Stomach smooth muscle (tissue), 2 donors: ENCODE data around the gene NOTCH4.

Experiments used
- H3K27ac ChIP-seq: one replicate; pipeline ENCODE4 v1.7.0; 2013; ENCODE audit warnings: mild to moderate bottlenecking, low read length, inconsistent platforms
- H3K27me3 ChIP-seq, 2 donors: one replicate each; pipeline ENCODE4 v1.7.0; 2013; ENCODE audit warnings: low read length in 2 of 2; ENCODE audit not compliant: insufficient read depth in 2 of 2, control insufficient read depth in 1 of 2
- H3K36me3 ChIP-seq, 2 donors: one replicate each; pipeline ENCODE4 v1.7.0; 2013; ENCODE audit warnings: low read length in 2 of 2; ENCODE audit not compliant: control insufficient read depth in 2 of 2, insufficient read depth in 2 of 2
- H3K4me1 ChIP-seq: one replicate; pipeline ENCODE4 v1.7.0; 2013; ENCODE audit warnings: low read length; ENCODE audit not compliant: control insufficient read depth, insufficient read depth
- H3K4me3 ChIP-seq, 2 donors: one replicate each; pipeline ENCODE4 v1.7.0; 2013; ENCODE audit warnings: low read length in 2 of 2
- H3K9ac ChIP-seq, 2 donors: one replicate each; pipeline ENCODE4 v1.7.0; 2013; ENCODE audit warnings: low read length in 2 of 2, mild to moderate bottlenecking in 1 of 2
- H3K9me3 ChIP-seq, 2 donors: one replicate each; pipeline ENCODE4 v1.7.0; 2013; ENCODE audit warnings: low read length in 2 of 2; ENCODE audit not compliant: control insufficient read depth in 2 of 2
- donor health status: healthy.
- donor health status: Pancreatic carcinoma.

Gene NOTCH4

DNA sequence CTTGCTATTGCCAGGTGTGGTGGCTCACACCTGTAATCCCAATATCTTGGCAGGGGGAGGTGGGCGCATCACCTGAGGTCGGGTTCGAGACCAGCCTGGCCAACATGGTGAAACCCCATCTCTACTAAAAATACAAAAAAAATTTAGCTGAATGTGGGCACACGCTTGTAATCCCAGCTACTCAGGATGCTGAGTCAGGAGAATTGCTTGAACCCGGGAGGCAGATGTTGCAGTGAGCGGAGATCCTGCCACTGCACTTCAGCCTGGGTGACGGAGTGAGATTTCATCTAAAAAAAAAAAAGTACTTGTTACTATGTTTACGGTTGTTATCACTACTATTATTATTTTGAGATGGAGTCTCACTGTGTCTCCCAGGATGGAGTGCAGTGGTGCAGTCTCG, 67.0 kb downstream of the NOTCH4 start:
- H3K4me3 ChIP-seq: no peak overlapping the region
- no peak overlapping the region for H3K9ac ChIP-seq
- H3K27me3 ChIP-seq: no peaks in the 10 kb centered on the region
- H3K27ac ChIP-seq: no peak overlapping the region
- peaks cover 18 to 27% of the 10 kb centered on the region in 2 donors for H3K36me3 ChIP-seq
- peaks cover 33% of the 10 kb centered on the region for H3K4me1 ChIP-seq
- no peaks in the 10 kb centered on the region for H3K9me3 ChIP-seq

DNA sequence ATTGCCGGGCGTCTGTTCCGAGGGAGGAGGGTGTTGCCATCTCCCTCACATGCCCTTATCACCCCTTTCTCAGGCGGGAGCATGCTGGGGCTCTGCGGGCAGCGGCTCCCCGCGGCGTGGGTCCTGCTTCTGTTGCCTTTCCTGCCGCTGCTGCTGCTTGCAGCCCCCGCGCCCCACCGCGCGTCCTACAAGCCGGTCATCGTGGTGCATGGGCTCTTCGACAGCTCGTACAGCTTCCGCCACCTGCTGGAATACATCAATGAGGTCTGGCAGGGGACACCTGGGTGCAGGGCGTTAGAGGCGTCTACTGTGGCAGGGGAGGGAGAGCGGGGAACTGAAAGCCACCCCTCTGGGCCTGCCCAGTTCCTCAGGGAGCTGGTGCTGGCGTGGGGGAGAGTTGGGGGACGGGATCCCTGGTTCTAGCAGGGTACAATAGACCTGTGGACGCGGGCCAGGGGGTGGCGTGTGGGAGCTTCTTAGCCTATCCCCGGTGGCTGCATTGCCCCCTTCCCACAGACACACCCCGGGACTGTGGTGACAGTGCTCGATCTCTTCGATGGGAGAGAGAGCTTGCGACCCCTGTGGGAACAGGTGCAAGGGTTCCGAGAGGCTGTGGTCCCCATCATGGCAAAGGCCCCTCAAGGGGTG, 69.2 kb downstream of the NOTCH4 start:
- Histone ChIP-seq H3K9me3 (no peaks in the 10 kb centered on the region), H3K9ac (peak overlapping the region; percentile 69 to 89), H3K27ac (peak overlapping the region; percentile 92), H3K27me3 (no peaks in the 10 kb centered on the region), H3K4me3 (peak overlapping the region; percentile 74 to 96), H3K4me1 (peaks cover 52% of the 10 kb centered on the region), H3K36me3 (peaks cover 18 to 27% of the 10 kb centered on the region in 2 donors)

DNA sequence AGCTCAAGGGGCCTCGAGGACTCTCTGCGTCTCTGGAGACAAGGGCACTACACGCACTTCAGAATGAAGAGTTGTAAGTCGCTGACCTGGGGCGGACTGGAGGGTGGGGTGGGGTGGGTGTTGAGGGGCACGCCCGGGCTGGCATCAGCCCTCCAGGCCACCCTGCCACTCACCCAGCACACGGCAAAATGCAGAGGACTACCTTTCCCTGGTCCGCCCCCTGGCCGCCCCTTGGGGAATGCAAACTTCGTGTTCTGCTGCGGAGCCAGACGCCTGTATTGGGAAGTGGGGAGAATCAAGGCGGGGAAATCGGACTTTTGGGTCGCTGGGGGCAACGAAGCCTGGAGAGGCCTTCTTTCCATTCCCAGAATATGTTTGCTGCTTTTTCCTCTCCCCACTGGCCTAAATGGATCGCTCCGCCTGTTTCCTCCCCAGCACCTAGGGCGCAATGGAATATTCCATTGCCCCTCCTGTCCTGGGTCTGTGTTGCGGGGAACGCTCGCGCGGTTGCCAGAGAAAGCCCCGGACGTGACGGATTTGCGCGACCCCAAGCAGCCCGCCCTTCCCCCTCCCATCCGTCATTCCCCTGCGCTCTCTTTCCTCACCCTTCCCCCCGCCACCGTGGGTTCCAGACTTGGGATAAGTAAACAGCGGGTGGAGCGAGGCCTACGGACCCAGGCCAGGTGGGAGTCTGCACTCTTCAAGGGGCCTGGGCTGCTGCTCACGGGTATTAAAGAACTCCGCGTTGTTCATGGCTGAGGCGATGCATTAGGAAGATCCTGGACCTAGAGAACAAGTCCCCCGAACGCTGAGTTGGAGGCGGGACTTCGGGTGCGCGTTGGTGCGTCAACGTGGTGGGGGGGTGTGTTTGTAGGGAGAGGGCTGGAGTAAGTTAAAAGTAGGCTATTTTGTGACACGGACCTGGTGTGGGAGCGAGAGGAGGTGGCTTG, 70.0 kb downstream of the NOTCH4 start, which contains the start of gene PPT2:
PPT2 (plus strand) TSS at position 578 of the 950 bp plus-strand sequence. CDS start 454 bp downstream, outside the sequence.
- Histone ChIP-seq H3K4me3 (peak within 1 kb of the TSS; percentile 74 to 96), H3K27me3 (no peaks in the 10 kb centered on the region), H3K27ac (peak within 1 kb of the TSS; percentile 92), H3K4me1 (peaks cover 53% of the 10 kb centered on the region), H3K36me3 (peaks cover 20 to 30% of the 10 kb centered on the region in 2 donors), H3K9me3 (no peaks in the 10 kb centered on the region), H3K9ac (peak within 1 kb of the TSS; percentile 69 to 89)

DNA sequence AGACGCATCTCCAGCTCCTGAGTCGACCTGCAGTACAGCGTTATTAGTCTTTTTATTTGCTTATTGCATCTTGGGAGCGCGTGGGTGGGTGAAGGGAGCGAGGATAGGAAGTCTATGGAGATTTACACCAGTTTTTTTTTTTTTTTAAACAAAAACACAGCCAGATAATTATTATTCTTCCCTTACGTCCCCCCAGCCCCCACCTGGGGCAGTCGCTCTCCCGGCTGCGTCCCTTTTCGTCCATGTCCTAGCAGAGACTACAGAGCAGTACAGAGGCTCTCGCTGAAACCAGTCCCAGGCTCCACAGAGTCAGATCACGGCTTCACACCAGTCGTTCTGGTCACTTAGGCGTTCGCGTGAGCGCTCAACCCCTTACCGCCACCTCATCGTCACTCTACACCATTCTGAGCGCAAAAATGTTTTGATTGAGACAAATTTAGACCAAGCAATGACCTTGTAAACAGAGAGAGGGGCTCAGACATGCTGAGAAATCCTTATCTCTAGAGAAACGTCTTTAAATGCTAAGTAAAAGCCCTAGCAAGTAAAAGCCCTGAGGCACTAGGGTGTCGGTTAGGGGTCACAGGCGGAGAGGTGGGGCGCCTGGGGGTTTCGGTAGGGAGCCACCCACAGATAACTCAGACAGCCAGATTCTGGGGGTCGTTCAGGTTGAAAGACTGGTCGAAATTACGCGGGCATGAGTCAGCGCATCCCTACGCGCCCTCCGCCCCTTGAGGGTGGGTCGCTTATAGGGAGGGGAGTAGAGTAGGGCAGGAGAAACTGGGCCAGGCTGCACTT, 70.9 kb downstream of the NOTCH4 start:
- Histone ChIP-seq H3K9ac (peak overlapping the region; percentile 69 to 89), H3K27me3 (no peaks in the 10 kb centered on the region), H3K4me1 (peaks cover 53% of the 10 kb centered on the region), H3K36me3 (peaks cover 12 to 22% of the 10 kb centered on the region in 2 donors), H3K9me3 (no peaks in the 10 kb centered on the region), H3K4me3 (peak overlapping the region; percentile 74 to 96), H3K27ac (peak overlapping the region; percentile 92)

DNA sequence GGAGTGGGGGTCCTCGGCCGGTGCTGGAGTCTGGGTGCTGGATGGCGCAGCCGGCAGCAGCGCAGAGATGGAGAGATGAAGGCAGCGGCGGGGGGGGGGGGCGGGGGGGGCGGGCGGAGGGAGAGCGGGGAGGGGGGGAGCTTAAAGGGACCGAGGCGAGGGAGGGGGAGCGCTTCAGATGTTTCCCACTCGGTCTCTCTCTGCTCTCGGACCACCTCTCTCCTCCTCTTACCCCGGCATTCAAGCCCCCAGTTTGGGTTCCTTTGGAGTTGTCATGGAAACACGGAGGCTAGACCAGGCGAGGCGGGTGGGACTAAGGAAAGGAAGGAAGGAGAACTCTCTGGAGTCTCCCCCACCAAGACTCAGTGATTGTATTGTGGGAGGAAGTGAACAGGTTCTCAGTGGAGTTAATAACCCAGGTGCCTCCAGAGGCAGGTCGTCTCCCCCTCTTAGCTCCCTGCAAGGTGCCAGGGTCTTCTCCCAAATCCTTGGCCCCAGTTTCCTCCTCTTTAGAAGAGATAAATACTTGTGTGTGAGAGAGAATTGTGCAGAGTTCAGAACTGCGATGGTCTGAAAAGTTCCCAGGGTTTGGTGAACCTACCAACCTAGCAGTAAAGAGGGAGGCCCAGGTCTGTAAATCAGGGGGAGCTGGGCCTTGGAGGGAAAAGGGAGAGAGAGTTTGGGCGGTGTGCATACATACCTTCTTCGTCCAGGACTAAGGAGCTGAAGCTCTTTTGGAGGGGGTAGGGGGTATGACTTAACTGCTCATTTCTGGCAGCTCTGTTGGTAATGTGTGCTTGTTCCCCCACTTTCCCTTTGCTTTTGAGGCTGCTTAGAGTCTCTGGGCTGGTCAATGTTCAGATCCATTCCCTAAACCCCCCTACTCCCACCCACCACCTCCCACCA, 71.8 kb downstream of the NOTCH4 start, which contains the start of gene PRRT1:
PRRT1 (minus strand) TSS at position 77 of the 906 bp plus-strand sequence. CDS start 112 bp downstream, outside the sequence.
- Histone ChIP-seq H3K27me3 (no peaks in the 10 kb centered on the region), H3K4me1 (peaks cover 53% of the 10 kb centered on the region), H3K4me3 (peak within 1 kb of the TSS; percentile 90 to 96), H3K9me3 (no peaks in the 10 kb centered on the region), H3K36me3 (peaks cover 6 to 16% of the 10 kb centered on the region in 2 donors), H3K27ac (peak within 1 kb of the TSS; percentile 92), H3K9ac (peak within 1 kb of the TSS; percentile 78 to 89)

DNA sequence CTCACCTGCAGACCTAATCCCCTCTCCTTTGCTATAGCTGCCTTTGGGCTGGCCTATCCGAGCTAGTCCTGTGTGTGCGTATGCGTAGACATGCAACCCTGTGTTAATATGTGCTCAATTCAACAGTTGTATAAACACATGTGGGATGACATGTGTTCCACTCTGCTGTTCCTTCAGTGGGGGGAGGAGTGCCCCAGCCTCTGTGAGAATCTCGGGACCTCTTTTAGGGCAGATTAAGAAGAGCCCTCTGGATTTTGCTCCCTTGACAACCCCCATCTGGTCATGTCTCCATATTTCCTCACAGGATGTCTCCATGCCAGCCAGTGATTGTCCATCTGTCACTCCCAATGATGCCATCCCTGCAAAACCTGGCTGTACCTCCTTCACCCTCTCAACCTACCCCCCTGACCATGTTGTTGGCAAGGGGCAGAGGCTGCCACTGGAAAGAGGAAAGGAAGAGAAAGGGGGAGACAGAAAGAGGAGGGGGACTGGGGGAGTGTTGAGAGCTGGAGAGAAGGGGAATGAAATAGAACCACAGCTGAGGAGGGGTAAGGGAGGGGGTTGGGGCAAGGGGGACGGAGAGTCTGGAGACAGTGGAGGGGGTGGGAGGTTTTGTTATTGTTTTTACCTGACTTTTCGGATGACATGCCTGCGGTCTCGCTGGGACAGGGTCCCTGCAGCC, 72.5 kb downstream of the NOTCH4 start:
- Histone ChIP-seq H3K4me3 (peak overlapping the region; percentile 90 to 96), H3K27me3 (no peaks in the 10 kb centered on the region), H3K27ac (peak overlapping the region; percentile 24), H3K4me1 (peaks cover 53% of the 10 kb centered on the region), H3K9me3 (no peaks in the 10 kb centered on the region), H3K36me3 (peaks cover 3 to 10% of the 10 kb centered on the region in 2 donors), H3K9ac (peak overlapping the region; percentile 51 to 78)

DNA sequence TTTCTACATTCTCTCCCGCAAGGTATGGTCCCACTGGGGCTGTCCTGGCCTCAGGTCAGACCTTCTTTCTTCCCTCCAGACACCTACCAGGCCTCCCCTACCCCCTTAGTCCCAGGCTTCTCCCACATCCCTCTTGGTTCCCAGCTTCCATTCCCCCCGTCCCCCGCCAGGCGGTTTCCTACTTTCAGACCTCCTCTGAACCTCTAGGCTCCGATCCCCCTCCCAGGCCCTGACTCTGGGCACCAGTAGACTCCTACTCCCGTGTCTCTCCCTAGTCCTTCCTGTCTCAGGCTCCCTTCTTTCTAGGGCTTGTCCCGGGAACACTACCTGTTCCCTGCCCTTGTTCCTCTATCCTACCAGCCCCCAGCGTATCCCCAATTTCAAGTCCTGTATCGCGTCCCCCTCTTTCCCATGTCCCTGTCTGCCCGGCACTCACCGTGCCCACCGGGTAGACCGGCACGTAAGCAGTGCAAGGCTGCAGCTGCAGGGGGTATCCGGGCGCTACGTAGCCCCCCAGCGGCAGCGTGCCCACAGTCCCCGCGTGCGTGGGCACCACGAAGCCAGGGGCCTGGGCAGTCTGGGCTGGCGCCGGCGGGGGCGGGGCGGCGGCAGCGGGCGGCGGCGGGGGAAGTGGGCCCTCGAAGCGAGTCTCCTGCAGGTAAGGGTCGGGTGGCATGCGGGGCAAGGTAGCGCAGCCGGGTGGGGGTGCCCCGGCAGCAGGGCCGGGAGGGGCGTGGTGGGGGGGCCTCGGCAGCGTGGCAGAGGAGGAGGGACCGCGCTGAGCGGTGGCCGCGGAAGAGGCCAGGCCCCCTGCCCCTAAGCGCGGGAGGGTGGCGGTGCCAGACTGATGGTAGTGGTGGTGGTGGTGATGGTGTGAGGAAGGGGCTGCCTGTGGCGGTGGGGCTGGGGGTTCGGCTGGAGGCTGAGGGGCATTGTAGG, 73.7 kb downstream of the NOTCH4 start:
- Histone ChIP-seq H3K27ac (no peak overlapping the region), H3K9ac (peak overlapping the region in 1 of 2 donors; percentile 22), H3K27me3 (no peaks in the 10 kb centered on the region), H3K36me3 (peaks cover 3 to 5% of the 10 kb centered on the region in 2 donors), H3K9me3 (no peaks in the 10 kb centered on the region), H3K4me1 (peaks cover 47% of the 10 kb centered on the region), H3K4me3 (peak overlapping the region; percentile 90 to 96)

DNA sequence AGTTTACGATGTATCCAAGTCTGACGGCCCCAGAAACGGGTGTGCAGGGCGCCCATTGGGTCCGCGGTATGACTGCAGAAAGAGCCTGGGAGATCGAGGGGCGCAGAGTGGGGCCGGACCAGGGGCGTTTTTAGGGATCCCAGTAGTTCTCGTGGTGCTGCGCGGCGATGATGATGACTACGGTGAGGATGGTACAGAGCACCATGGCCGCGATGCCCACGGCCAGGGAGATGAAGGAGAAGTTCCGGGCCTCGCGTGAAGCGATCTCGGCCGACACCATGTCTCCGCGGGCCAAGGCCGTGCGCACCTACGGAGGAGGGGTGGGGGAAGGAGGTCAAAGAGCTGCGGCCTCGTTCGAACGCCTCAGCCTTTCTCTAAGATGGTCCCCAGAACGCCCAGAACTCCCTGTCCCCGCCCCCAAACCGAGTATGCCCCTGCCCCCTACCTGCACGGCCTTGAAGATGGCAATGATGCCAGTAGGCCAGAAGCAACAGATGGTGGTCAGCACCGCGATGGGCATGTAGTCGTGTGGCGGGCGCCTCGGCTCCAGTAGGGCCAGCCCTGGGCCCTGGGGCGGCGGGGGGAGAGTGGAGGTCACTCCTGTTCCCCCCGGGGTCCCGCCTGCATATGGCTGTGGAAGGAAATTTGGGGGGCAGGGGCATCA, 74.6 kb downstream of the NOTCH4 start:
- Histone ChIP-seq H3K9ac (no peak overlapping the region), H3K4me3 (no peak overlapping the region), H3K27me3 (no peaks in the 10 kb centered on the region), H3K4me1 (peaks cover 38% of the 10 kb centered on the region), H3K27ac (no peak overlapping the region), H3K9me3 (no peaks in the 10 kb centered on the region), H3K36me3 (peaks cover 3 to 5% of the 10 kb centered on the region in 2 donors)
